Limb (tissue), 2 donors: Measurements from ENCODE around the gene TUFM.
"Not testable (repeated sequence)": the region's sequence is repeated elsewhere in the genome, so short reads cannot be mapped to it uniquely, and the experiment has no call there.

Source experiments
- DNase-seq, 2 donors: peaks; one replicate each; pipeline ENCODE4 v3.0.0-alpha.2; 2016; ENCODE audit errors: extremely low spot score in 2 of 2

TUFM gene

GRCh38 chr16:28839004-28839639 lies 7.0 kb downstream of the TUFM start:
- DNase-seq = no peak

DNA sequence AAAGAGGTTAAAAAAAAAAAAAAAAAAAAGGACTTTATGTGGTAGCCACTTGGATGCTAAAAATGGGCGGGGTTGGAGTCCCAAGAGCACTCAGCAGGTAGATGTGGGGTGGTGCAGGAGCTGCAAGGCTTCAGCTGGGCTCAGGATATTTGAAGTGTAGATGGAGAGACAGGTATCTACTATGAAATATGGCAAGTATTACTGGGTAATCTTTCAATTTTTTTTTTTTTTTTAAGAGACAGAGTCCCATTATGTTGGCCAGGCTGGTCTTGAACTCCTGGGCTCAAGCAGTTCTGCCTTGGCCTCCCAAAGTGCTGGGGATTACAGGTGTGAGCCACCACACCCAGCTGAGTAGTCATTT lies 7.6 kb downstream of the TUFM start:
- no peak for DNase-seq

DNA sequence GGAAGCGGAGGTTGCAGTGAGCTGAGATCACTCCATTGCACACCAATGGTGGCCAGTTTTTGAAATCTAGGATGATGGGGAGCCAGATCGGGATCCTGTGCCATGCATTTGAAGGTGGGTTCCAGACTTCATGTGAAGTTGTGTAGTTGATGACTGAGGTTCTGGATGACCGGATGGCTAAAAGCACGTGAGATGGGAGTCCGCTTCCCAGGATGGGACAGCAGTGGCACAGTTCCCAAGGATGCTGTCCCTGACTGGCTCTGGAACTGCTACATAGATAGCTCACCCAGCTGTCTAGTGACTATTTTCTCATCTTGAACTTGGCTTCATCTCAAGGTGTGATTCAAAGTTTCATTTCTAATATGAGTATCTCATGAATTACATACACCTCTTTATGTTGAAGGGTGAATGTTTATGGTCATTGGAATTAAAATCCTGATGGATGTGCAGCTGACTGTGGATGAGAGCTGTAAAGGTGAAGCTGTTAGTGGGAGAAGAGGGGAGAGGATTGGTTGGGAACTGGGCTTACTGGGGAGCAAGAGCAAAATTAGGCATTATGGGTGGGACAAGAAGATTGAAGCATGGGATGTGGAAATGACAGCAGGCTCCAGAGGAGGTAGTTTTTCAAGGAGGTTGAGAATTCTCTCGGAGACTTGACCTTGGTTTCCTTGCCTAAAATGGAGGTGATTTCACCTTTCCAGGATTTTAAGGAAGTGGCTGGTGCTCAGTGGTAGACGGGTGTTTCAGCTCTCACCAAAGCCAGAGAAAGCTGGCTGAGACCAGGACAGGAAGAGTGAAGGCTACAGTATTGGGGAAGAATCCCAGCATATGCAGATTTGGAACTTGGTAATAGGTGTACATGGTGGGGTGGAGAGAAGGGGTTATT lies 8.2 kb downstream of the TUFM start:
- DNase-seq = no peak

- no peak for DNase-seq
Observed at GRCh38 chr16:28836761-28837064, 9.4 kb downstream of the TUFM start.

DNA sequence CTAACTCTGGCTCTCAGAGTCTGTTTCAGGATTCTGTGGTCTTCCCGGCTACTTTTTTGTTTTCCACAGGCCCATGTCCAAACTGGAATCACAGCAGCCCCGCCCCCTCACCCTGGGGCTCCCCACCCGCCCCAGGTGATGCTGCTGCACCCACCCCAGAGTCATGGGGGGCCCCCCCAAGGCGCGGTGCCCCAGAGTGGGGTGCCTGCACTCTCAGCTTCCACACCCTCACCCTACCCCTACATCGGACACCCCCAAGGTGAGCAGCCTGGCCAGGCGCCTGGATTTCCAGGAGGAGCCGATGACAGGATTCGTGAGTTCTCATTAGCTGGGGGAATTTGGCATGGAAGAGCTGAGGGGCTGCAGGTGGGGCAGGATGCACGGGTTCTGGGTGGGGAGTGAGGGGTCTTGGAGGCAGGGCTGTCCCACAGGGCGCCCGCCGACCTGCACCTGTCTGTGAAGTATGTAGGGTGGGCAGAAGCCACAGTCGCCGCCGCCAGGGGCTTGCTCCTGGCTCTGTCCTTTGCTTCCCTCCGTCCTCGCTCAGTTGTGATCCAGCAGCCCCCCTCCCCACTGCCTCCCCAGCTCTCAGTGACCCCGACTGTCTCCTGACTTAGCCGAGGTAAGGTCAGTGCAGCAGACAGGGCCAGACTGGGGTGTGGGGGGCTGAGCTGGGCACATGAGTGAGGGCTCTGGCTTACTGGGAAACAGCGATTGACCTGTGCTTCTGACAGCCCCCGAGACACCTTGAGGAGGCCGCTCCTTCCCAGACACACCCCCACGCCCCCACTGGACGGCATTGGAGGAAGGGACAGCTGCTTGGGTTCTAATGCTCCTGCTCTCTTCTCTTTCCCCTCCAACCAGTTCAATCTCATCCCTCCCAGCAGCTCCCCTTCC lies 10.0 kb downstream of the TUFM start:
- DNase-seq = no peak

DNA sequence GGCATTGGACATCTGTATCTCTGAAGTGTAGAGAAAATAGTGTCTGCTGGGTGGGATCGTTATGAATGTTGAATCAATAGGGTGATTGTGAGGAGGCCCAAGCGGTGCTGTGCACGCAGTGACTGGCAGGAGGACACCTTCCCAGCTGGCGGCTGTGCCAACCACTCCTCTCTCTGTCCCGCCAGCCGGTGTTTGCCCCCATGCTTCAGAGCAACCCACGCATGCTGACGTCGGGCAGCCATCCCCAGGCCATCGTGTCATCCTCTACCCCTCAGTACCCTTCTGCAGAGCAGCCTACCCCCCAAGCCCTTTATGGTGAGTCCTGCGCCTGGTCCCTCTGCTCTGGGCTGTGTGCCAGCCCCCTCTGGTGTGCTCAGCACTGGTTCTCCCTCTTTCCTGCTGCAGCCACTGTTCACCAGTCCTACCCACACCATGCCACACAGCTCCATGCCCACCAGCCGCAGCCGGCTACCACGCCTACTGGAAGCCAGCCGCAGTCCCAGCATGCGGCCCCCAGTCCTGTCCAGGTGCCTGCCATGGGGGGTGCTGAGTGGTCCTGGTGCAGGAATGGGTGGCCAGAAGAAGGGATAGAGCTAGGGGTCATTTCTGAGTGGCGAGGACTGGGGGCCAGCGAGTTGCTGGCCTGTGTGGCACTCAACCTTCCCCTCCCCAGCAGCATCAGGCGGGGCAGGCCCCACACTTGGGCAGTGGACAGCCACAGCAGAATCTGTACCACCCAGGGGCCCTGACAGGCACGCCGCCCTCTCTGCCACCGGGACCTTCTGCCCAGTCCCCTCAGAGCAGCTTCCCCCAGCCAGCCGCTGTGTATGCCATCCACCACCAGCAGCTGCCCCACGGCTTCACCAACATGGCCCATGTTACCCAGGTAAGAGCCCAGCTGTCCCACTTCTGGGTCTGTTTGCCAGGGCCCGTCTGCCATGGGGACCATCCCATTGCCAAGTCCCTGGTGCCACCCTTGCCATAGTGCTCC lies 11.0 kb downstream of the TUFM start:
- DNase-seq = no peak

GRCh38 chr16:28834349-28834748 lies 11.8 kb downstream of the TUFM start:
- no peak for DNase-seq

- no peak for DNase-seq
Observed at GRCh38 chr16:28830531-28830930, 15.6 kb downstream of the TUFM start.

- DNase-seq = no peak
Observed at GRCh38 chr16:28829747-28830146, 16.4 kb downstream of the TUFM start.

GRCh38 chr16:28826141-28826540 lies 20.0 kb downstream of the TUFM start:
- DNase-seq = no peak

DNA sequence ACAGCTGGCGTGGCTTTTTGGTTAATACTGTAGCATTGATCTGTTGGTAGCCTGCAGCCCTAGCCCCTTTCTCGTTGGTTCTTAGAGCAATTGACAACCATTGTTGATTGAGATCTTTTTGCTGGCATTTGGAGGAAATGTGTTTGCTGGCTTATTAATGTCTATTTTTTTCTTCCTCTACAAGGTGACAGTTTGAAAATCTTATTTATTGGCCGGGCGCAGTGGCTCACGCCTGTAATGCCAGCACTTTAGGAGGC lies 21.5 kb downstream of the TUFM start:
- no peak for DNase-seq

GRCh38 chr16:28823873-28824716 lies 22.1 kb downstream of the TUFM start:
- peak; percentile 98 to 99 for DNase-seq

DNA sequence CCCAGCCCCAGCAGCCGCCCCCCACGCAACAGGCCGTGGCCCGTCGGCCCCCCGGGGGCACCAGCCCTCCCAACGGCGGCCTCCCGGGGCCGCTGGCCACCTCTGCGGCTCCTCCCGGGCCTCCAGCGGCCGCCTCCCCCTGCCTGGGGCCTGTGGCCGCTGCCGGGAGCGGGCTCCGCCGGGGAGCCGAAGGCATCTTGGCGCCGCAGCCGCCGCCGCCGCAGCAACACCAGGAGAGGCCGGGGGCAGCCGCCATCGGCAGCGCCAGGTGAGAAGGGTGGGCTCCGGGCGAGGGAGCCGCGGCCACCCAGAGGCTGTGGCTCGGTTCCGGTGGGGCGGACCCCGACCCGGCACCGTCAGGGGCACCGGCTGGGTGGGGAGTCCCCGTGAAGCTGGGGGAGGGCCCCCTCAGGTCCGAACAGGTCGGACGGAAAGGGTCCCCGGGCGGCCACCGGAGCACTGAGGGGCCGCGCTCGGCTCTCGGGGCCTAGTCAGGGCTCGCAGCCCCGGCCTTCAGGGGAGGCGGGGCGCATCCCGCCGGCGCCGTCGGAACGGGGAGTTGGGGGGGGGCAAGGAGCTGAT lies 22.8 kb downstream of the TUFM start:
- no peak for DNase-seq

GRCh38 chr16:28822520-28823290 lies 23.4 kb downstream of the TUFM start, which contains the start of gene ATXN2L:
TSS of gene ATXN2L (plus strand) at chr16:28822999. CDS start at chr16:28823260, 261 bp downstream.
- DNase-seq = peak; percentile 95 to 97

DNA sequence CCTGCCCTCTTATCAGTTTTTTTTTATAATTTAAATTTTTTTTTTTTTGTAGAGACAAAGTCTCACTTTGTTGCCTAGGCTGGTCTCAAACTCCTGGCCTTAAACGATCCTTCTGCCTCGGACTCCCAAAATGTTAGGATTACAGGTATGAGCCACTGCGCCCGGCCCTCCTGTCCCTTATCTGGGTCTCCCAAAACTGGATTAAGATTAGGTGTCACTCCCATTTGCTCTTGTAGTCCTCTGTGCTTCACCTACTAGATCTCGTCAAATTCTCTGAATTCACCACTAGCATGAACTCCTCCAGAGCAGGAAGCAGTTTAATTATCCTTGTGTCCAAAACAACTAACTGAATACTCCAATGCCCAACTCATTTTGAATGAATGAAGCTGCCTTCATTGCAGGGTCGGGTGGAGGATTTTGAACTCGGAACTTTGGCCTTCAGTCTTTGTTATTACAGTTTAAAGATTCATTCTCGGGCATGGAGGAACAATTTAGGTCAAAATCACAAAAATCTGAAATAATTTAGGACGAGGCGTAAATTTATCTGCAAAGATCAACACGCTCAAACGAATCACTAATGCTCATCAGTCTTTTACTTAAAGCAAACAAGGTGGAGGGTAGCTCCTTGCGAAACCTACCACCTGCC lies 24.2 kb downstream of the TUFM start:
- no peak for DNase-seq

DNA sequence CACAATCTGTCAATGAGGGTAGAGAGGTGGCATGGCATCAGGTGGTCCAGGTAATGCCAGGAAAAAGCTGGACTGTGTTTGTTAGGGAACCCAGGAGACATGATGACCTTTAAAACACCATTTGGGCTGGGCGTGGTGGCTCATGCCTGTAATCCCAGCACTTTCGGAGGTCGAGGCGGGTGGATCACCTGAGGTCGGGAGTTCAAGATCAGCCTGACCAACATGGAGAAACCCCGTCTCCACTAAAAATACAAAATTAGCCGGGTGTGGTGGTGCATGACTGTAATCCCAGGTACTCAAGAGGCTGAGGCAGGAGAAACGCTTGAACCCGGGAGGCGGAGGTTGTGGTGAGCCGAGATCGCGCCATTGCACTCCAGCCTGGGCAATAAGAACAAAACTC lies 25.6 kb downstream of the TUFM start:
- DNase-seq = not testable (repeated sequence)

- no peak for DNase-seq
Observed at GRCh38 chr16:28820016-28820415, 26.1 kb downstream of the TUFM start.

- DNase-seq = not testable (repeated sequence)
Observed at GRCh38 chr16:28807445-28808120, 38.6 kb downstream of the TUFM start.
